DMS153 (cell line): Measurements from ENCODE around the gene TSSK1B.
"Not testable (repeated sequence)": the region's sequence is repeated elsewhere in the genome, so short reads cannot be mapped to it uniquely, and the experiment has no call there.

ENCODE experiments used
- DNase-seq: peaks from one replicate; lab custom pipeline; 2025; lab: John Stamatoyannopoulos, UW

TSSK1B gene

DNA sequence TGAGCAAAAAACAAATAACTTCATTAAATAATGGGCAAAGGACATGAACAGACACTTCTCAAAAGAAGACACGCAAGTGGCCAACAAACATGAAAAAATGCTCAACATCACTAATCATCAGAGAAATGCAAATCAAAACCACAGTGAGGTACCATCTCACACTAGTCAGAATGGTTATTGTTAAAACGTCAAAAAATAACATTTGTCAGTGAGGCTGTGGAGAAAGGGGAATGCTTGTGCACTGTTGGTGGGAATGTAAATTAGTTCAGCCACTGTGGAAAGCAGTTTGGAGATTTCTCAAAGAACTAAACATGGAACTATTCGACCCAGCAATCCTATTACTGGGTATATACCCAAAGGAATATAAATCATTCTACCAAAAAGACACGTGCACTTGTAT is 36.8 kb downstream of the TSSK1B start:
- DNase-seq = not testable (repeated sequence)

GRCh38 chr5:113397046-113397445 is 37.7 kb downstream of the TSSK1B start:
- DNase-seq = no peak

DNA sequence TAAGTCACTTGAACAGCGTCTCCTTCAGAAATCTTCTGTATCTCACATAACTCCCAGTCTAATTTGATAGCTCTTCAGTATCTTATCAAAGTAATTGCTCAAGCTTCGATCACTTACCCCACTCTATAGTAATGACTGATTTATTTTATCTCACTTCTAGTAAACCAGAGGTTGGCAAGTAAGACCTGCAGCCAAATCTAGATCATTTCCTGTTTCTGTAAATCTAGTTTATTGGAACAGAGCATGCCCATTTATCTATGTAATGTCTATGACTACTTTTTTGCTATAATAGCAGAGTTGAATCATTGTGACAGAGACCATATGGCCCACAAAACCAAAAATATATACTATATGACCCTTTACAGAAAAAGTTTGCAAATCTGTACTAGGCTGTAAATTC is 40.1 kb downstream of the TSSK1B start:
- DNase-seq = no peak

- no peak for DNase-seq
Observed at GRCh38 chr5:113390224-113390623, 44.6 kb downstream of the TSSK1B start.

- DNase-seq = no peak
Observed at GRCh38 chr5:113389116-113389515, 45.7 kb downstream of the TSSK1B start.

DNA sequence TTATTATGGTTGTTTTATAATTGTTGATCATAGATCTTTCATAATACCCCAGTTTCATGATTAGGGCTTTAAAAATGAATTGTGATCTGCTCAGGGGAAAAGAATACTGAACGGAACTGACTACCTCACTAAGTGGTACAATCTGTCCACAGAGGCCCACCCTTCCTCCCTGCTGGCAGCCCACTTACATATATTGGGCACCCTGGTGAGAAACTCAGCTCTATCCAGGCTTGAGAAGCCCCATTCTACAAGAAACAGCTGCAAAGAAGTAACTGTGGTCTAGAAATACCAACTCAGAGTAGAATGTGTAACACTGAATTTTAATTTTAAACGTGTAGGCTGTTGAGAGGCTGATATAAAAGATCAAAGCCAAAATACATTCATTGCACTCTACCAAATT is 46.9 kb downstream of the TSSK1B start:
- no peak for DNase-seq

GRCh38 chr5:113384782-113385285 is 50.0 kb downstream of the TSSK1B start:
- DNase-seq = no peak

- DNase-seq = no peak
Observed at GRCh38 chr5:113382731-113383130, 52.1 kb downstream of the TSSK1B start.
